HCT116 (cell line): ENCODE measurements around the gene ZDHHC4.

Experiments
- ATF3 ChIP-seq: IDR thresholded peaks from 2 replicates; pipeline ENCODE4 v1.6.1; 2012
- CTCF ChIP-seq, 3 experiments: fragments of 200-600 bp in 1 of 3; sonication (generic) in 1 of 3; IDR thresholded peaks in 2 of 3; conservative IDR thresholded peaks in 1 of 3; 2 replicates each; pipeline ENCODE4 v1.5.1; 2012 to 2017; ENCODE audit warnings: low read depth in 2 of 3, low read length in 2 of 3, antibody characterized with exemption in 1 of 3, borderline replicate concordance in 1 of 3, control low read depth in 1 of 3, mild to moderate bottlenecking in 1 of 3, mixed read lengths in 1 of 3, mixed run types in 1 of 3, moderate library complexity in 1 of 3; ENCODE audit not compliant: insufficient read depth in 1 of 3
- EZH2 ChIP-seq: fragments of 200-600 bp; sonication (generic); IDR thresholded peaks from 2 replicates; pipeline ENCODE4 v1.6.1; 2017; ENCODE audit warnings: antibody characterized with exemption, mixed run types
- POLR2A ChIP-seq: IDR thresholded peaks from 2 replicates; pipeline ENCODE4 v1.7.0; 2011; ENCODE audit warnings: borderline replicate concordance; ENCODE audit not compliant: insufficient read depth, insufficient read length; ENCODE audit errors: extremely low read depth
- RAD21 ChIP-seq: IDR thresholded peaks from 2 replicates; pipeline ENCODE4 v1.6.1; 2012; ENCODE audit warnings: low read depth, mild to moderate bottlenecking
- REST ChIP-seq: IDR thresholded peaks from 2 replicates; pipeline ENCODE4 v1.6.1; 2012; ENCODE audit warnings: low read depth
- SIN3A ChIP-seq: IDR thresholded peaks from 2 replicates; pipeline ENCODE4 v1.6.1; 2012; ENCODE audit warnings: low read depth
- SP1 ChIP-seq: IDR thresholded peaks from 2 replicates; pipeline ENCODE4 v1.6.1; 2012; ENCODE audit warnings: low read depth
- ZFX ChIP-seq: fragments of 450-650 bp; IDR thresholded peaks from 2 replicates; pipeline ENCODE4 v1.6.1; 2017

GRCh38 chr7:6530626-6531491, 46.4 kb upstream of the ZDHHC4 start:
- TF ChIP-seq ZFX = no peak
- no peak for TF ChIP-seq CTCF (IDR thresholded peaks at IDR 0.05 in 2 of 3, conservative IDR thresholded peaks at IDR 0.05 in 1 of 3; ENCODE audit: borderline replicate concordance in 1 of 3, insufficient read depth in 1 of 3, low read depth in 2 of 3, low read length in 2 of 3)
- TF ChIP-seq EZH2 = no peak
- no peak for TF ChIP-seq SIN3A
- TF ChIP-seq SP1 = no peak
- TF ChIP-seq REST = no peak
- no peak for TF ChIP-seq RAD21
- TF ChIP-seq POLR2A = peak; percentile 35
- no peak for TF ChIP-seq ATF3
